ENCODE data around the gene STIM2. TPM values are rescaled to one million over a fixed set of nuclear protein-coding genes. Genes with fewer than 3 reads are reported as not detected.

STIM2 gene
- total and polyA plus RNA-seq, 2 donors (not counting 3 experiments of a cell fraction or from before 2014, with no cell fraction given) = 21.0 to 21.2 TPM

- Histone ChIP-seq H3K4me3 (replicated peaks in 1 of 3; ENCODE audit: insufficient read depth in 1 of 3, low read depth in 1 of 3, low read length in 3 of 3) (no peak overlapping the region), H4K20me1 (replicated peaks; ENCODE audit: control insufficient read depth, extremely low read depth, insufficient read depth, low read length) (no peaks in the 10 kb centered on the region), H3K36me3 (ENCODE audit: control insufficient read depth in 2 of 2, extremely low read depth in 1 of 2, insufficient read depth in 2 of 2, low read length in 2 of 2) (no peaks in the 10 kb centered on the region), H3K27me3 (ENCODE audit: control insufficient read depth in 2 of 2, insufficient read depth in 2 of 2, low read length in 2 of 2) (peaks cover 0 to 7% of the 10 kb centered on the region in 2 experiments), H3K4me1 (ENCODE audit: control insufficient read depth, extremely low read depth, insufficient read depth, low read length) (no peaks in the 10 kb centered on the region), H3K4me2 (ENCODE audit: insufficient read depth, low read length) (no peak overlapping the region), H2AFZ (ENCODE audit: low read depth, low read length) (no peak overlapping the region), H3K9me1 (replicated peaks; ENCODE audit: control insufficient read depth, extremely low read depth, insufficient read depth, low read length) (no peaks in the 10 kb centered on the region), H3K27ac (ENCODE audit: insufficient read depth, low read depth, low read length) (no peak overlapping the region), H3K79me2 (ENCODE audit: control insufficient read depth, insufficient read depth, low read length) (no peaks in the 10 kb centered on the region), H3K9me3 (replicated peaks; ENCODE audit: control insufficient read depth, insufficient read depth, low read length) (no peaks in the 10 kb centered on the region), H3K9ac (replicated peaks; ENCODE audit: extremely low read depth, insufficient read depth, low read length) (no peak overlapping the region)
- FAIRE-seq (no peak), DNase-seq (ENCODE audit: low read depth, low spot score) (no peak)
- no peak for TF ChIP-seq EZH2 (IDR thresholded peaks at IDR 0.05; ENCODE audit: borderline replicate concordance, low read depth, low read length, severe bottlenecking)
- no peak for TF ChIP-seq FOS (IDR thresholded peaks at IDR 0.05; ENCODE audit: borderline replicate concordance, insufficient read depth, low read length)
- TF ChIP-seq GATA2 (IDR thresholded peaks at IDR 0.05; ENCODE audit: insufficient read depth, insufficient read length, low read depth, low read length) = no peak
- no peak for TF ChIP-seq JUN (IDR thresholded peaks at IDR 0.05; ENCODE audit: borderline replicate concordance, insufficient read depth, insufficient read length, low read depth)
- intact Hi-C loops (cut with micrococcal nuclease) (no loop called here), dilution Hi-C loops (cut with MboI; ENCODE audit: extremely low pct_ligation_motif_present, low sequenced_read_pairs) (no loop called here)
- ChIA-PET POLR2A (no interaction called here), CTCF (no interaction called here)
- no TSS peak for BruUV-seq (replicated peaks)
These were observed 17.7 kb upstream of the STIM2 start for GRCh38 chr4:26842911-26843310.

- CTCF ChIA-PET = no interaction called here
- dilution Hi-C loops (cut with MboI; ENCODE audit: extremely low pct_ligation_motif_present, low sequenced_read_pairs) = no loop called here
- no peak for TF ChIP-seq FOS (IDR thresholded peaks at IDR 0.05; ENCODE audit: borderline replicate concordance, insufficient read depth, low read length)
- TF ChIP-seq CTCF (IDR thresholded peaks at IDR 0.05; ENCODE audit: extremely low read depth in 1 of 2, insufficient read depth in 1 of 2, low read depth in 1 of 2, low read length in 2 of 2) = no peak
- no peak for TF ChIP-seq MYC (IDR thresholded peaks at IDR 0.05; ENCODE audit: low read depth, low read length)
- TF ChIP-seq POLR2A (IDR thresholded peaks at IDR 0.05; ENCODE audit: low read depth, low read length) = no peak
These were observed 10.1 kb upstream of the STIM2 start for GRCh38 chr4:26850528-26850927.

More at GRCh38 chr4:26850528-26850927, 10.1 kb upstream of the STIM2 start:
- Histone ChIP-seq H3K27ac (ENCODE audit: insufficient read depth, low read depth, low read length) (no peak overlapping the region), H3K79me2 (ENCODE audit: control insufficient read depth, insufficient read depth, low read length) (no peaks in the 10 kb centered on the region), H3K4me2 (ENCODE audit: insufficient read depth, low read length) (no peak overlapping the region), H3K4me1 (ENCODE audit: control insufficient read depth, extremely low read depth, insufficient read depth, low read length) (no peaks in the 10 kb centered on the region), H3K36me3 (ENCODE audit: control insufficient read depth in 2 of 2, extremely low read depth in 1 of 2, insufficient read depth in 2 of 2, low read length in 2 of 2) (no peaks in the 10 kb centered on the region), H4K20me1 (replicated peaks; ENCODE audit: control insufficient read depth, extremely low read depth, insufficient read depth, low read length) (no peaks in the 10 kb centered on the region), H3K4me3 (replicated peaks in 1 of 3; ENCODE audit: insufficient read depth in 1 of 3, low read depth in 1 of 3, low read length in 3 of 3) (no peak overlapping the region), H2AFZ (ENCODE audit: low read depth, low read length) (no peak overlapping the region), H3K9me3 (replicated peaks; ENCODE audit: control insufficient read depth, insufficient read depth, low read length) (no peaks in the 10 kb centered on the region), H3K27me3 (ENCODE audit: control insufficient read depth in 2 of 2, insufficient read depth in 2 of 2, low read length in 2 of 2) (peaks cover 2 to 5% of the 10 kb centered on the region in 2 experiments), H3K9me1 (replicated peaks; ENCODE audit: control insufficient read depth, extremely low read depth, insufficient read depth, low read length) (no peaks in the 10 kb centered on the region), H3K9ac (replicated peaks; ENCODE audit: extremely low read depth, insufficient read depth, low read length) (no peak overlapping the region)
- intact Hi-C loops (cut with micrococcal nuclease) = no loop called here
- no TSS peak for BruUV-seq (replicated peaks)
- no peak for DNase-seq (ENCODE audit: low read depth, low spot score)
- FAIRE-seq = no peak
- POLR2A ChIA-PET = no interaction called here

All from endothelial cell of umbilical vein (primary cell).